EL (cell line): ENCODE results near the gene ALB.

Experiments
- DNase-seq: peaks from one replicate; pipeline ENCODE4 v3.0.0-alpha.2; 2016

Gene ALB

DNA sequence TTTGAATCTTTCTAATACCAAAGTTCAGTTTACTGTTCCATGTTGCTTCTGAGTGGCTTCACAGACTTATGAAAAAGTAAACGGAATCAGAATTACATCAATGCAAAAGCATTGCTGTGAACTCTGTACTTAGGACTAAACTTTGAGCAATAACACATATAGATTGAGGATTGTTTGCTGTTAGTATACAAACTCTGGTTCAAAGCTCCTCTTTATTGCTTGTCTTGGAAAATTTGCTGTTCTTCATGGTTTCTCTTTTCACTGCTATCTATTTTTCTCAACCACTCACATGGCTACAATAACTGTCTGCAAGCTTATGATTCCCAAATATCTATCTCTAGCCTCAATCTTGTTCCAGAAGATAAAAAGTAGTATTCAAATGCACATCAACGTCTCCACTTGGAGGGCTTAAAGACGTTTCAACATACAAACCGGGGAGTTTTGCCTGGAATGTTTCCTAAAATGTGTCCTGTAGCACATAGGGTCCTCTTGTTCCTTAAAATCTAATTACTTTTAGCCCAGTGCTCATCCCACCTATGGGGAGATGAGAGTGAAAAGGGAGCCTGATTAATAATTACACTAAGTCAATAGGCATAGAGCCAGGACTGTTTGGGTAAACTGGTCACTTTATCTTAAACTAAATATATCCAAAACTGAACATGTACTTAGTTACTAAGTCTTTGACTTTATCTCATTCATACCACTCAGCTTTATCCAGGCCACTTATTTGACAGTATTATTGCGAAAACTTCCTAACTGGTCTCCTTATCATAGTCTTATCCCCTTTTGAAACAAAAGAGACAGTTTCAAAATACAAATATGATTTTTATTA lies 28.3 kb downstream of the ALB start:
- DNase-seq = no peak

DNA sequence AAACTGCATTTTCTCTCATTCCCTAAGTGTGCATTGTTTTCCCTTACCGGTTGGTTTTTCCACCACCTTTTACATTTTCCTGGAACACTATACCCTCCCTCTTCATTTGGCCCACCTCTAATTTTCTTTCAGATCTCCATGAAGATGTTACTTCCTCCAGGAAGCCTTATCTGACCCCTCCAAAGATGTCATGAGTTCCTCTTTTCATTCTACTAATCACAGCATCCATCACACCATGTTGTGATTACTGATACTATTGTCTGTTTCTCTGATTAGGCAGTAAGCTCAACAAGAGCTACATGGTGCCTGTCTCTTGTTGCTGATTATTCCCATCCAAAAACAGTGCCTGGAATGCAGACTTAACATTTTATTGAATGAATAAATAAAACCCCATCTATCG lies 29.1 kb downstream of the ALB start:
- DNase-seq = no peak

DNA sequence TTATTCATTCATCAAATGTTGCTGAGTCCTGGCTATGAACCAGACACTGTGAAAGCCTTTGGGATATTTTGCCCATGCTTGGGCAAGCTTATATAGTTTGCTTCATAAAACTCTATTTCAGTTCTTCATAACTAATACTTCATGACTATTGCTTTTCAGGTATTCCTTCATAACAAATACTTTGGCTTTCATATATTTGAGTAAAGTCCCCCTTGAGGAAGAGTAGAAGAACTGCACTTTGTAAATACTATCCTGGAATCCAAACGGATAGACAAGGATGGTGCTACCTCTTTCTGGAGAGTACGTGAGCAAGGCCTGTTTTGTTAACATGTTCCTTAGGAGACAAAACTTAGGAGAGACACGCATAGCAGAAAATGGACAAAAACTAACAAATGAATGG lies 30.2 kb downstream of the ALB start:
- DNase-seq = no peak

DNA sequence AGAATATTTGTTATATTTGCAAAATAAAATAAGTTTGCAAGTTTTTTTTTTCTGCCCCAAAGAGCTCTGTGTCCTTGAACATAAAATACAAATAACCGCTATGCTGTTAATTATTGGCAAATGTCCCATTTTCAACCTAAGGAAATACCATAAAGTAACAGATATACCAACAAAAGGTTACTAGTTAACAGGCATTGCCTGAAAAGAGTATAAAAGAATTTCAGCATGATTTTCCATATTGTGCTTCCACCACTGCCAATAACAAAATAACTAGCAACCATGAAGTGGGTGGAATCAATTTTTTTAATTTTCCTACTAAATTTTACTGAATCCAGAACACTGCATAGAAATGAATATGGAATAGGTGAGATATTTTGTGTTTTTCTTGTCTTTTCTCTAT lies 31.9 kb downstream of the ALB start, which contains the start of gene AFP:
AFP (plus strand) TSS at position 238 of the 400 bp plus-strand sequence; CDS start at position 280, 42 bp downstream.
- no peak for DNase-seq

DNA sequence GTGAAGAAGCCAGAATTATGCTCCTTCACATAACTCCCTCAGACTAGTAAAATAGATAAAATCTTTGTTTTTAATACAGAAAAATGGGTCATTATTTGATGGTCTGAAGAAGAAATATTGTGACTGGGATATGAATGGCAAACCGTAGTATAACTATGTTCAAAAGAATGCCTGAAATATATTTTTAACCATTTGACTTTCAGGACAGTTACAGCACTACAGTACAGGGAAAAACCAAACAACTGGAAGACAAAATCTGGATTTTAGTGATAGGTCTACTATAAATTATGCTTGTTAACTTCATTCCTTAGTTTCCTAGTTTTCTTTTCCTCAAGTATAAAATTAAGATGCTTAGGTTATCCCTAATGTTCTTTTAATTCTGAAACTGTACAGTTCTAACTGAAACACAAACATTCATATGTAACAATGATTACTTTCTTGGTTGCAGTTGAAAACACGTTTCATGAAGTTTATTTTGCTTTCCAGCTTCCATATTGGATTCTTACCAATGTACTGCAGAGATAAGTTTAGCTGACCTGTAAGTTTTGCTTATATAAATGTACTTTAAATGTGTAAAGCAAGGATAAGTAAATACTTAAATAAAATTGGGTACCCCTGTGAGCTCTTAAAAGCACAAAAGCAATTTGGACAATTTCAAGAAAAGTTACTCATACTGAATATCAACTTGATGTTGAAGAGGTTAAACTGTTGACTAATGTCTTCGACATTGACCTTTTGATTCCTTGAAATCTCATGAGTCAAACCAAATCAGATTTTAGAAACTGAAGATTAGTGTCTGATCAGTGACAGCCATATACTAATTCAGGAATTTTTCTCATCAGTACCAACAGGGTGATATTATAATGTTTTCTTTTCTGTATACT lies 32.8 kb downstream of the ALB start:
- no peak for DNase-seq

DNA sequence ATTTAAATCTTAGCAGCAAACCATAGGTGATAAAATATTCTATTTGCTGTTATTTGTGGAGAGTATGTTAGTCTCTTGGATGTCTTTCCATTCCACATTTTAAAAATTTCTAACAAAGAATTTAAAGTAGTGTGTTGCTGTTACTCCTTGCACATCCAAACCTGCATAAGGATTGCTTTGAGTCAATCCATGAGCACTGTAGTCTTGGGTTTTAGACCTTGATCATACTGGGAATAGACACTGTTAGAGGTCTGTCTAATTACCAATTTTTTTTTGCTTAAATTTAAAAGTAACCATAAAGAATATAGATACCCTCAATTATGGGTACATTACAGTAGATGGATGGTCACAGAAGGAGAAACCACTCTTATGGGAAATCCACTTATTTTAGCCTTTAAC lies 33.5 kb downstream of the ALB start:
- no peak for DNase-seq

DNA sequence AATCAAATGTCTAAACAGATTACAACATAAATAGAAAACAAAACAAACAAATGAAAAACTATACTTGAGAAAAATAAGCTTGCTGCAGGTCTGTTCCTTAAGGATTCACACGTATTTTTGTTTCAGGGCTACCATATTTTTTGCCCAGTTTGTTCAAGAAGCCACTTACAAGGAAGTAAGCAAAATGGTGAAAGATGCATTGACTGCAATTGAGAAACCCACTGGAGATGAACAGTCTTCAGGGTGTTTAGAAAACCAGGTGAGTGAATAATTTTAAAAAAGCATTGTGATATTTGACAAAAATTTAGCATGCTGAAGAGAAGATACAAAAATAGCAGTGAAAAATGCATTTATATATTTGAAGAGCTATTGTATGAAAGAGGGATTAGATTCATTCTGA lies 34.0 kb downstream of the ALB start:
- DNase-seq = no peak

DNA sequence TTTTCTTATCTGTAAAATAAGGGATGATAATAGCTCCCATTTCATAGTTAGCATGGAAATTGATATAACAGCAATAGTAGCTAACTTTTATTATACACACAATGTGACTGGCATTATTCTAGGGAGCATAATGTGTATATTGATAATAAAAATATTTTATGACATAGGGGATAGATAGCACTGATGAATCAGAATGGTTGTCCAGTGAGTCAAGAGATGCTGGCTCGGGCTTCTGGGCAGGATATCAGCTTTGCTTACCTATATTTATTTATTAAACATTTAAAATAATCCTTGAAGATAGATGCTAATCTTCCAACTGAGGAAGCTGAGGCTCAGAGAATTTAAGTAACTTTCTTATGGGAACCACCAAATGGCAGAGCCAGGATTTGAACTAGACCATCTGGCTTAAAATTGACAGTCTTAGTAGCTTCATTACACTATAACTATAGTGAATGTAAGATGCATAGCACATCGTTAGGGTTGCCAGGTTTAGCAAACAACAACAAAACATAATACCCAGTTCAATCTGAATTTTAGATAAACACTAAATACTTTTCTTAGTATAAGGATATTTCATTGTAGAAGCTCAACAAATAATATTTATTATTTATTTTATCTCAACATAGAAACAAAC lies 34.6 kb downstream of the ALB start:
- peak; percentile 18 for DNase-seq

DNA sequence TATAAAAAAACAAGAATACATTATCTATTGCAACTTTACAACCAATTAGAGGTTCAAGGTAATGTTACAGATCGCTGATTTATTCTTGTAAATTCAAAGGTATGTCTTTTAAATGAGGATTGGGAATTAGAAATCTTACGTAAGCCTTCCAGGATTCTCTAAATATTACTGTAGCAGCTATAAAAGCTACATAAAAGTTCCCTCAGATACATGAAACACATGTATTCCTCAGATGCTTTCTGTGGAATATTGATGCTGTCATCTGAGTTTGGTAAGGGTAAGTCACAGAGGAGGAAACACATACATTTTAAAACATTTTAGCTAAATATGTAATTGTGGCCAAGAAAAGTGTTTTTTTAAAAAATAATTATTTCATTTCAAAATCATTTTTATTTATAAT lies 35.4 kb downstream of the ALB start:
- DNase-seq = no peak

DNA sequence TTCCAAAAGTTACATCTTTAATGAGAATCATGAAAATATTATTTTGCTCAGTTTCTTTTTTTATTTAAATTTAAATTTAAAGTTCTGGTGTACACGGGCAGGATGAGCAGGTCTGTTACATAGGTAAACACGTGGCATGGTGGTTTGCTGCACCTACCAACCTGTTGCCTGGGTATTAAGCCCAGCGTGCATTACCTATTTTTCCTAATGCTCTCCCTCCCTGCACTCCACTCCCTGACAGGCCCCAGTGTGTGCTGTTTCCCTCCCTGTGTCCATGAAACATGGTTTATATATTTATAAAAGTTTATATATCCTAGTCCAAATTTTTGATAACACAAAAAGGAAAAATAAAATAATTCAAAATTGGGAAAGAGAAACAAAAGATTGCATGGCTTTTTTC lies 35.9 kb downstream of the ALB start:
- DNase-seq = no peak

DNA sequence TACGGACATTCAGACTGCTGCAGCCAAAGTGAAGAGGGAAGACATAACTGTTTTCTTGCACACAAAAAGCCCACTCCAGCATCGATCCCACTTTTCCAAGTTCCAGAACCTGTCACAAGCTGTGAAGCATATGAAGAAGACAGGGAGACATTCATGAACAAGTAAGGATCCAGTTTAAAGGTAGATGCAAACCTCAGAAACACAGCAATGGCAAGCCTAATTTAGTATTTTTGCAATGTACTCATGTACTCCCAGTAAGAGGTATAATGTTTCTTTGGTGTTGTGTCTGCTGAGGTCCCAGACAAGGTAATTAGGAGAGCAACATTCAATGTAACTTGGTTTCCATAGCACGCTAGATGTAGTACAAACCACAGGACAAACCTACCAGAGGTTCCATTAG lies 36.6 kb downstream of the ALB start:
- DNase-seq = no peak

DNA sequence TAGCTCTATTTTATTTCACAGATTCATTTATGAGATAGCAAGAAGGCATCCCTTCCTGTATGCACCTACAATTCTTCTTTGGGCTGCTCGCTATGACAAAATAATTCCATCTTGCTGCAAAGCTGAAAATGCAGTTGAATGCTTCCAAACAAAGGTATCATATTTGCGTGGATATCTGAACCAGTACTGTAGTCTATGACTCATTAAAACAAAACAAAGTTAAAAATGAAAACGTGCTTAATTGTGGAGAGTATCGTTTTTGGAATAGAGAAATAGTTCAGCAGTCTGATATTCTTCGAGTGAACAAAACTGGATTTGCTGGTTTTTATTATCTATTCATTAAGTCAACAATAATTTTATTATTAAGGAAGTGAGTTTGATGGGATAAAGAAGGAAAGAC lies 38.2 kb downstream of the ALB start:
- no peak for DNase-seq

DNA sequence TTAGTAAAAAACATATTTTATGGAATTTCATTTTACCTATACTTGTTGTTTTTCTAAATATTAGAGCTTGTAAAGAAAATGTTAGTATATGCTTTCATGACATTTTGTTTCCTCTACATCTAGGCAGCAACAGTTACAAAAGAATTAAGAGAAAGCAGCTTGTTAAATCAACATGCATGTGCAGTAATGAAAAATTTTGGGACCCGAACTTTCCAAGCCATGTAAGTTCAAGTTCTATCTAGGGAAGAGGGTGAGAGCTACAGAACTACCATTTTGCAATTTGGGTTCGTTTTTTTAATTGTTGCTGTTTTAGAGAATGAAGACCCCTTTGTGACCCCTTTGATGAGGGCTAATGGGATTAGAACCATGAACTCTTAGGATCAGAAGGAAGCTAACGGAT lies 39.1 kb downstream of the ALB start:
- no peak for DNase-seq

DNA sequence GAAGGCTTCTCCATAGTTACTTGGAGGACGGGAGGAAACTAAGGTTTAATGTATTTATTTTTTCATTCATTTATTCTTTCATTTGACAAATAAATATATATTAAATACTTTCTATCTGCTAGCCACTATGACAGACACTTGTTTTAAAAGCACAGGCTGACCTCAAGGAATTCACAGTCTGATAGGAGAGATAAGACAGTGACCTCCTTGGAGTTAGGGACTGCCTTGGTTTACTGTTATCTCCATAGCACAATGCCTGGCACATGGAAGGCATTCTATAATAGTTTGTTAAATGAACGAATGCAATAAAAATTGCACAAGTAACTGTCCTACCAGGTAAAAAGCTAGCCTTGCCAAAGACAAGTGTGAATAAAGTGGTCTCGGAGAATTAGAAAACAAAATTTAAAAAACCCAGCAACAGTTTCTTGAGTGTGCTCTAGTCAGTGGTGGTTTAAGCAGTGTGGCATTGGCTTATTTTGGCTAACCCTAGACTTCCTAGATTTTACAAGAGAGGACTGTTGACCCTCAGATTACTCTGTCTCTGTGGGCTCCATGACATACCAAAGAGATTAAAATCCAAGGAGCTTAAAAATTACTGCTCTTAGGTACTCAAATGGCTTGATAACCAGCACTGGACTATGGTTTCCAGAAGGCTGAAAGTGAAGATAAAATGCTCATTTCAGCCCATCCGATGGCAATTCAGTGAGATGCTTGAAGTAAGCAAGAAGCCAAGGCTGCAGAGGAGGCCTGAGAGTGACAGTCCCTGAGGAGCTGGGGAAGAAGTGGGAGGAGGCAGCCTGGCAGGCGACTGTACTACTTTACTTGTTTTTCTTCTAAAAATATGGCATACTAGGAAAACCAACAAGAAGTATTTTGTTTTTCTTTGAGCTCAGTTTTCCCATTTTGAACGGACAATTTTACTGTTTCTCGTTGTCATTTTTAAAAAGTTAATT lies 41.6 kb downstream of the ALB start:
- no peak for DNase-seq

DNA sequence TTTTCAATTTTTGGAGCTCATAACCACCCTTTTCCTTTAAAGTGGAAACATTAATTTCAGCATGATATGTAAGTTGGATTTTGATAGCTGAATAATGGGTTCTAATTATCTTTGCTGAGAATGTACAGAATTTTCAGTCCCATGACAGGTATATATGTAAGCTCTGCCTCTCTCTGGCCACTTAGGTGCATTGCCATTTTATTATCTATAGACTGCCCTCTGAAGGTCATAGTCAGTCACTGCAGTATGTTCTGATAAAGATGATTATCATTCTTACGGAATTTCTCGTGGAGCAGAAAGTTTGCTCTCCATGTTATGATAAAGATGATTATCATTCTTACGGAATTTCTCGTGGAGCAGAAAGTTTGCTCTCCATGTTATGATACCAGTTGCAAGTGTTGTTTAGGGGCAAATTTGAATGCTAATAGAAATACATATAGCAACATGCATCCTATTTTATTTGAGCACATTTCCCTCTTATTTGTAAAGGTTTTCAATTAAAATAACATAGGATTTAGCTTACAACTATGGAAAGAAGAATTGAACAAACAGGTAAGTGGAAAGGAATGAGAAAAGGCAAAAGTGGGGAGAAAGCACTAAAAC lies 42.4 kb downstream of the ALB start:
- peak; percentile 57 for DNase-seq

DNA sequence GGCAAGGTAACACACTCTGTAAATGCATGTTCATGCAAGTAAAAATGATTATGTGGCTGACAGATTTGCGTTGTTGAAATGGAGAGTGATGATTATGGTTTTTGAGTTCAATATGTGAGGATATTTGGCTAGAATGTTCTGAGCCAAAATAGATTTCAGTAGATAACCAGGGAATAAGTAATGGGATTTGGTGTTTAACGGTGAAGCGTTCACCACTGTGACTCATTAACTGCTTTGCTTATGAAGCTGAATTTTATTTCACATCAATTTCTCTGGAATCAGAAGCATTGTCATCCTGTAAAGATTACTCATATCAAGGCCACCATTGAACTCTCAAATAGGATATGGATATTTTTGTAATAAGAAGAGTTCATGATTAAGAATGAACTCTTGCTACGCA lies 43.6 kb downstream of the ALB start:
- peak; percentile 50 for DNase-seq

DNA sequence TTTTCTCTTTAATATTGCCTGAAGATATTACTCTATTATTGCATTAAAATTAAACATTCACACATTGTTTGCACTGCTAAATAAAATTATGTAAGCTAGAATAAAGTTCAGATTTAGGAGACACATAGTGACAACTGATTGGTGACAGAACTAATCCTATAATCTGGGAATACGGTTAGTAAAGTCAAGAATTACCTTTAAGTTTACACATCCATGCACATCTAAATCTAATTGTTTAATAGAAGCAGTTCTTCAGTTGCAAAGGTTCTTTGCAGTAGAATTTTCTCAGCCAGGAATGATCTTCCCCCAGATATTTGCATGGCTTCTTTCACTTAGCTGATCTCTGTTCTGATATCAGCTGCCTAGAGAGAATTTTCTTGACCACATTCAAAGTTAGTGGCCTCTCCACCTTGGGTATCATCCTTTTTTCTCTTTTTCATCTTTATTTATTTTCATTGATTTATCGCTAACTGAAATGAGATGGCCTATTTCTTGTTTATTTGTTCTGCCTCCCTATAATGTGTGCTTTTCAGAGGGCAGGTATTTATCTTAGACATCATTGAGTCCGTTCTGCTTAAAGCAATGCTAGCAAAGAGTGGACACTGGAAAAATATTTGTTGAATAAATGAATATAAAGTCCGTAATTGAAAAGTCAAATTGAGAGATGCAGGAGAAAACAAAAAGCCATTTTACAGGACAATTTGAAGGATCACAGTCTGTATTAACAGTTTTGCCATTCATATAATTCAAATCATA lies 44.5 kb downstream of the ALB start:
- DNase-seq = no peak

DNA sequence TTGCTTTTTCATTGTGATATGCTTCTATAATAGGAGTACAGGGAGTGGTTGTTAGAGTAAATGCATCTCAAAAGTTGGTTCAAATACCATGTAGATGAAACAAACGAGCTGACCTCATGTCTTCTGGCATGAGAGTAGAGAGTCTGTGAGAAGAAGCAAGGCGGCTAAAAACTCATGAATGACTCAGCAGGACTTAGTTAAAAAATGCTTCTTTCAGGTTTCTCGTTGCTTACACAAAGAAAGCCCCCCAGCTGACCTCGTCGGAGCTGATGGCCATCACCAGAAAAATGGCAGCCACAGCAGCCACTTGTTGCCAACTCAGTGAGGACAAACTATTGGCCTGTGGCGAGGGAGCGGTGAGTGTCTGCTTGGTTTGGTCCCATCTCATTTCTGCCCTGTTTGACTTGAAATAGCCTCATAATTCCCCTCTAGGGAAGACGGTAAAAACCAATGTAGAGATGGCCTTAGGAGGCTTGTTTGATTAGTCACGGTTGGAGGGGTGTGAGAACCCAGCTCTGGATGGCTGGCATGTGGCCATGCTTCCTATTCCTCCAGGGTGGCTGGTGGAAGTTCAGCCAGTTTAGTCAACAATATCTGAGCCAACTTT lies 46.4 kb downstream of the ALB start:
- DNase-seq = peak; percentile 92

DNA sequence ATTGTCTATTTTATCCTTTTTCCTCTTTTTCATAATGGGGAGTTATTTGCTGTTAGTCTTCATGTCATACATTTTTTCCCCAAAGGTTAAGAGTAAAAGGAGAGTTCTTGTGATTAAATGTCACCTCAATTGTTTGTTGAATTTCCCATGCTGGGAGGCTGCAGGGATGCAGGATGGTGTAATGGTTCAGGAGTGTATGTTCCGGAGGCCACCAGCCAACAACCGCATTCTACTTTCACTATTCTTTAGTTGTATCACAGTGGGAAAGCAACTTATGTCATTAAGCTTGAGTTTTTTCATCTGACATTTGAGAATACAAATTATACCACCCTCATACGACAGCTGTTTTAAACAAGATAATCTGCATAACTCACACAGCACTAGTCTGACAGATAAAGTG lies 47.3 kb downstream of the ALB start:
- no peak for DNase-seq

DNA sequence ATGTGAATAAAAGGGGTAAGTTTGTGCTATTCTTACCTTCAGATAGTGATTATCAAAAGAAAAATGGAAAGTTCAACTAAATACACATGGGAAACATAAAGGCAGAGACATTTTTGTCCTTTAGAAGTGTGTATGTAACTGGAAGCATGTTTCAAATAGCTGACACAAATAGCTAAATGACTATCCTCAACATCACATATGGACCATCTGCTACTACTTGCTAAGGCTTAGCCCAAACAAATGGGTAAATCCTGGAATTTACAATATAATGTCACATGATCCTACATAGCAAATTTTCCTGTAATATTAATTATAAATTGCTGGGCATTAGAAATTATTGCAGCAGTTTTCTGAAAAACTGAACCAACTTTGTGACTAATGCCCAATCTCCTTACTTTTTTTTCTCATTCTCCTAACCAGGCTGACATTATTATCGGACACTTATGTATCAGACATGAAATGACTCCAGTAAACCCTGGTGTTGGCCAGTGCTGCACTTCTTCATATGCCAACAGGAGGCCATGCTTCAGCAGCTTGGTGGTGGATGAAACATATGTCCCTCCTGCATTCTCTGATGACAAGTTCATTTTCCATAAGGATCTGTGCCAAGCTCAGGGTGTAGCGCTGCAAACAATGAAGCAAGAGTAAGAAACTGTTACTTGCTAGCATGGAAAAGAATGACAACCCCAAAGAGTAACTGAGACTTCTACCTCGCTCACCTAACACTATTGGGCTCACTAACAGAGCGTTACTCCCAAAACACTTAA lies 48.1 kb downstream of the ALB start:
- no peak for DNase-seq
